Kidney epithelial cell (primary cell): ENCODE data around the gene LPAR1. TPM values are rescaled to one million over a fixed set of nuclear protein-coding genes. Genes with fewer than 3 reads are reported as not detected.

Experiments
- DNase-seq: peaks from one replicate; pipeline ENCODE4 v3.0.0-alpha.2; 2010; ENCODE audit warnings: low read depth
- H3K27me3 ChIP-seq: 2 replicates; pipeline ENCODE4 v1.6.0; 2011; ENCODE audit warnings: low read length; ENCODE audit not compliant: control insufficient read depth, insufficient read depth
- H3K36me3 ChIP-seq: 2 replicates; pipeline ENCODE4 v1.5.1; 2011; ENCODE audit warnings: low read length; ENCODE audit not compliant: control insufficient read depth, insufficient read depth
- H3K4me3 ChIP-seq: 2 replicates; pipeline ENCODE4 v1.5.1; 2011; ENCODE audit warnings: low read depth, mild to moderate bottlenecking, control low read depth, low read length
- total RNA-seq: library from RNA; depleted of rRNA; stranded (reverse); fragments of >200 nt; gene quantifications from 2 replicates; pipeline ENCODE4 v1.2.3, GENCODE V29; 2015
- TF ChIP-seq, protein P1 (sequence below): IDR thresholded peaks from 2 replicates; pipeline ENCODE4 v1.5.1; 2011; ENCODE audit warnings: mild to moderate bottlenecking, moderate library complexity, low read length, control low read depth, inconsistent platforms; ENCODE audit not compliant: insufficient read depth, poor library complexity, severe bottlenecking

The LPAR1 gene
- total RNA-seq, 1 donor from 2014 or later = 6.4 TPM

- Histone ChIP-seq H3K4me3 (no peak overlapping the region), H3K27me3 (no peaks in the 10 kb centered on the region), H3K36me3 (no peaks in the 10 kb centered on the region)
- no peak for DNase-seq
- TF ChIP-seq, protein P1, sequence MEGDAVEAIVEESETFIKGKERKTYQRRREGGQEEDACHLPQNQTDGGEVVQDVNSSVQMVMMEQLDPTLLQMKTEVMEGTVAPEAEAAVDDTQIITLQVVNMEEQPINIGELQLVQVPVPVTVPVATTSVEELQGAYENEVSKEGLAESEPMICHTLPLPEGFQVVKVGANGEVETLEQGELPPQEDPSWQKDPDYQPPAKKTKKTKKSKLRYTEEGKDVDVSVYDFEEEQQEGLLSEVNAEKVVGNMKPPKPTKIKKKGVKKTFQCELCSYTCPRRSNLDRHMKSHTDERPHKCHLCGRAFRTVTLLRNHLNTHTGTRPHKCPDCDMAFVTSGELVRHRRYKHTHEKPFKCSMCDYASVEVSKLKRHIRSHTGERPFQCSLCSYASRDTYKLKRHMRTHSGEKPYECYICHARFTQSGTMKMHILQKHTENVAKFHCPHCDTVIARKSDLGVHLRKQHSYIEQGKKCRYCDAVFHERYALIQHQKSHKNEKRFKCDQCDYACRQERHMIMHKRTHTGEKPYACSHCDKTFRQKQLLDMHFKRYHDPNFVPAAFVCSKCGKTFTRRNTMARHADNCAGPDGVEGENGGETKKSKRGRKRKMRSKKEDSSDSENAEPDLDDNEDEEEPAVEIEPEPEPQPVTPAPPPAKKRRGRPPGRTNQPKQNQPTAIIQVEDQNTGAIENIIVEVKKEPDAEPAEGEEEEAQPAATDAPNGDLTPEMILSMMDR = no peak
Measured at GRCh38 chr9:110932863-110933262, 105.4 kb downstream of the LPAR1 start.

GRCh38 chr9:110928599-110928998, 109.7 kb downstream of the LPAR1 start:
- DNase-seq = no peak
- H3K4me3 ChIP-seq = no peak overlapping the region
- TF ChIP-seq, protein P1 = no peak
- no peaks in the 10 kb centered on the region for H3K27me3 ChIP-seq
- no peaks in the 10 kb centered on the region for H3K36me3 ChIP-seq

DNA sequence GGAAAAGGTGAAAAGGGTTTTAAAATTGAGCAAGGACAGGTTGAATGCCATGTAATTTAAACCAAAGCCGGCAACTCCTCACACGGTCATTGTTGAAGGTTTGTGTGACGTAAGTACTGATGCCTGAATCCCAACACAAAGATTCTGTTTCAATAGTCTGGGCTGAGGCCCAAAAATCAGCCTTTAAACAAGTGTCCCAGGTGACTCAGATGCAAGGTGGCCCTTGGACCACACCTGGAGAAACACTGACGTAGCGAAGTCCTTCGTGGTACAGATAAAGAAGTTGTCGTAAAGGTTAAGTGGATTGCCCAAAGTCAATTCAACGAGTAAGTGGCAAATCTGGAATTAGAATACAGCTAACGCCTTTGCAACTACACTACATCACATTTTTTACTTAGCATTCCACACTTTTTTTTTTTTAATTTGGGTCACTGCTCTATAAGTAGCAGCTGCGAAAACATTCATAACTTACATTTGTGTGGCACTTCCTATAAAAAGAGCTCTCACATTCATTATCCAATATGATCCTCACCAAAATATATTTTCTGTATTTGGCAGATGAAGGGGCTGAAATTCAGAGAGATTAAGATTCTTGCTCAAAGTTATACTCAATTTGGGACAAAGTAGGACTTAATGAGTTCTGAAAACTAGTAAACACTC, 111.3 kb downstream of the LPAR1 start:
- TF ChIP-seq, protein P1 = no peak
- no peak for DNase-seq
- H3K27me3 ChIP-seq = no peaks in the 10 kb centered on the region
- H3K4me3 ChIP-seq = no peak overlapping the region
- no peaks in the 10 kb centered on the region for H3K36me3 ChIP-seq

DNA sequence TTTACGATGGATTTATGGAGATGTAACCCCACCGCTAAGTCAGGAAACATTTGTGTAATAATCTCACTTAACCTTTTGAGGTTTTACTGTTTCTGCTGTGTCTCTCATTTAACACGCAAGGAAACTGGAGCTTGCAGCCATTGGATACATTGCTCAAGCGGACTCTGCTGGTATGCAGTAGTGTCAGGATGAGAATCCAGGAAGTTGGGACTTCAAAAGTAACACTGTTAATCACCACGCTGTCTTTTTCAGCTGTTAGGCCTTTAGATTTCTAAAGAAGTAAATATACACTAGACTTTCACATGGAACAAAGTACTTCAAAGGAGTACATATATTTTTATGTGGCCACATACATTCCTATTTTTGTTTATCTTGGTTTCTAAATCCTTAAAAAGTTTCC, 114.7 kb downstream of the LPAR1 start:
- TF ChIP-seq, protein P1 = no peak
- no peak for DNase-seq
- H3K4me3 ChIP-seq = no peak overlapping the region

GRCh38 chr9:110922145-110922544, 116.1 kb downstream of the LPAR1 start:
- TF ChIP-seq, protein P1 = no peak
- no peak for DNase-seq

More for the DNA sequence above, 114.7 kb downstream of the LPAR1 start:
- Histone ChIP-seq H3K36me3 (no peaks in the 10 kb centered on the region), H3K27me3 (no peaks in the 10 kb centered on the region)

GRCh38 chr9:110921705-110922104, 116.6 kb downstream of the LPAR1 start:
- TF ChIP-seq, protein P1 = no peak
- Histone ChIP-seq H3K27me3 (no peaks in the 10 kb centered on the region), H3K4me3 (no peak overlapping the region), H3K36me3 (no peaks in the 10 kb centered on the region)
- no peak for DNase-seq

More at GRCh38 chr9:110922145-110922544, 116.1 kb downstream of the LPAR1 start:
- Histone ChIP-seq H3K36me3 (no peaks in the 10 kb centered on the region), H3K27me3 (no peaks in the 10 kb centered on the region), H3K4me3 (no peak overlapping the region)
